Mucosa of stomach (tissue), 1 donor: ENCODE measurements around the gene IL34.
A peak's percentile ranks its signal among the peaks of the same experiment; 100 is the strongest.

Experiments used
- H3K27me3 ChIP-seq: one replicate; pipeline ENCODE4 v1.7.0; 2013; ENCODE audit warnings: mild to moderate bottlenecking, low read length; ENCODE audit not compliant: control insufficient read depth, insufficient read depth
- H3K36me3 ChIP-seq: one replicate; pipeline ENCODE4 v1.7.0; 2013; ENCODE audit warnings: low read length; ENCODE audit not compliant: control insufficient read depth, insufficient read depth
- H3K4me1 ChIP-seq: one replicate; pipeline ENCODE4 v1.7.0; 2013; ENCODE audit warnings: mild to moderate bottlenecking, low read length; ENCODE audit not compliant: control insufficient read depth, insufficient read depth
- H3K4me3 ChIP-seq: one replicate; pipeline ENCODE4 v1.7.0; 2013; ENCODE audit warnings: low read length
- H3K9ac ChIP-seq: one replicate; pipeline ENCODE4 v1.7.0; 2013; ENCODE audit warnings: mild to moderate bottlenecking, low read length, moderate library complexity
- H3K9me3 ChIP-seq: one replicate; pipeline ENCODE4 v1.7.0; 2013; ENCODE audit warnings: mild to moderate bottlenecking, low read length, moderate library complexity; ENCODE audit not compliant: control insufficient read depth
- donor health status: Pancreatic carcinoma.

The IL34 gene

GRCh38 chr16:70678121-70678897 lies 31.9 kb downstream of the IL34 start:
- Histone ChIP-seq H3K9ac (no peak overlapping the region), H3K9me3 (no peaks in the 10 kb centered on the region), H3K36me3 (no peaks in the 10 kb centered on the region), H3K27me3 (no peaks in the 10 kb centered on the region), H3K4me1 (peaks cover 21% of the 10 kb centered on the region), H3K4me3 (no peak overlapping the region)

- Histone ChIP-seq H3K36me3 (no peaks in the 10 kb centered on the region), H3K9ac (no peak overlapping the region)
Measured at GRCh38 chr16:70678898-70679670, 32.7 kb downstream of the IL34 start.

GRCh38 chr16:70679671-70680494 lies 33.5 kb downstream of the IL34 start:
- Histone ChIP-seq H3K9ac (no peak overlapping the region), H3K4me3 (no peak overlapping the region), H3K27me3 (peaks cover 3% of the 10 kb centered on the region), H3K36me3 (no peaks in the 10 kb centered on the region), H3K9me3 (no peaks in the 10 kb centered on the region), H3K4me1 (peaks cover 29% of the 10 kb centered on the region)

More at GRCh38 chr16:70678898-70679670, 32.7 kb downstream of the IL34 start:
- Histone ChIP-seq H3K9me3 (no peaks in the 10 kb centered on the region), H3K4me1 (peaks cover 25% of the 10 kb centered on the region), H3K27me3 (no peaks in the 10 kb centered on the region), H3K4me3 (no peak overlapping the region)

GRCh38 chr16:70680495-70681381 lies 34.4 kb downstream of the IL34 start:
- peaks cover 30% of the 10 kb centered on the region for H3K4me1 ChIP-seq
- H3K9ac ChIP-seq: no peak overlapping the region
- H3K27me3 ChIP-seq: peaks cover 4% of the 10 kb centered on the region
- H3K9me3 ChIP-seq: no peaks in the 10 kb centered on the region
- H3K4me3 ChIP-seq: no peak overlapping the region
- H3K36me3 ChIP-seq: no peaks in the 10 kb centered on the region

- H3K27me3 ChIP-seq: peaks cover 4% of the 10 kb centered on the region
- peaks cover 35% of the 10 kb centered on the region for H3K4me1 ChIP-seq
- H3K36me3 ChIP-seq: no peaks in the 10 kb centered on the region
- peak overlapping the region; percentile 31 for H3K9ac ChIP-seq
- H3K4me3 ChIP-seq: no peak overlapping the region
- no peaks in the 10 kb centered on the region for H3K9me3 ChIP-seq
Measured at GRCh38 chr16:70681382-70682238, 35.3 kb downstream of the IL34 start.

- H3K9me3 ChIP-seq: no peaks in the 10 kb centered on the region
- no peak overlapping the region for H3K4me3 ChIP-seq
- peak overlapping the region; percentile 31 for H3K9ac ChIP-seq
- H3K36me3 ChIP-seq: no peaks in the 10 kb centered on the region
- peaks cover 4% of the 10 kb centered on the region for H3K27me3 ChIP-seq
- H3K4me1 ChIP-seq: peaks cover 42% of the 10 kb centered on the region
Measured at GRCh38 chr16:70682239-70683145, 36.1 kb downstream of the IL34 start.

- Histone ChIP-seq H3K4me3 (no peak overlapping the region), H3K36me3 (no peaks in the 10 kb centered on the region), H3K9me3 (no peaks in the 10 kb centered on the region), H3K9ac (peak overlapping the region; percentile 66), H3K27me3 (peaks cover 4% of the 10 kb centered on the region), H3K4me1 (peaks cover 42% of the 10 kb centered on the region)
Measured at GRCh38 chr16:70683146-70683944, 37.0 kb downstream of the IL34 start.

- Histone ChIP-seq H3K4me1 (peaks cover 52% of the 10 kb centered on the region), H3K27me3 (peaks cover 4% of the 10 kb centered on the region), H3K36me3 (no peaks in the 10 kb centered on the region), H3K9me3 (no peaks in the 10 kb centered on the region), H3K9ac (peak overlapping the region; percentile 66), H3K4me3 (no peak overlapping the region)
Measured at GRCh38 chr16:70684146-70685060, 38.0 kb downstream of the IL34 start.
